Psoas muscle (tissue), 8 donors: ENCODE results near the gene PIP5K1B. TPM values are rescaled to one million over a fixed set of nuclear protein-coding genes. Genes with fewer than 3 reads are reported as not detected.

Experiments
- ATAC-seq, 4 donors: fragments of 200-7000 bp; cut with Tn5 transposase; one replicate each; pipeline ENCODE4 v1.9.1; 2020; ENCODE audit warnings: moderate library complexity in 3 of 4, mild to moderate bottlenecking in 2 of 4
- DNase-seq, 2 donors: peaks; one replicate each; pipeline ENCODE4 v3.0.0-alpha.2; 2020
- H3K27ac ChIP-seq: fragments of 200-600 bp; one replicate; pipeline ENCODE4 v1.8.0; 2022
- H3K27me3 ChIP-seq, 3 donors: fragments of 200-600 bp in 1 of 3; one replicate each; pipeline versions ENCODE4 v1.6.1 to v1.8.0; 2013 to 2022; ENCODE audit warnings: low read length in 2 of 3, mild to moderate bottlenecking in 2 of 3, moderate library complexity in 1 of 3; ENCODE audit not compliant: insufficient read depth in 3 of 3
- H3K36me3 ChIP-seq, 2 donors: fragments of 200-600 bp in 1 of 2; one replicate each; pipeline versions ENCODE4 v1.6.1 to v1.8.0; 2013 to 2022; ENCODE audit warnings: low read depth in 1 of 2, mild to moderate bottlenecking in 1 of 2, moderate library complexity in 1 of 2; ENCODE audit not compliant: insufficient read depth in 1 of 2
- H3K4me1 ChIP-seq: fragments of 200-600 bp; one replicate; pipeline ENCODE4 v1.8.0; 2022
- H3K4me3 ChIP-seq: fragments of 200-600 bp; one replicate; pipeline ENCODE4 v1.8.0; 2022; ENCODE audit warnings: mild to moderate bottlenecking
- H3K9me3 ChIP-seq: fragments of 200-600 bp; one replicate; pipeline ENCODE4 v1.8.0; 2022
- CTCF ChIP-seq: fragments of 200-600 bp; IDR thresholded peaks from one replicate; pipeline ENCODE4 v1.8.0; 2022; ENCODE audit warnings: antibody characterized with exemption
- WGBS, 3 donors: extraction: QIAGEN DNeasy Blood & Tissue Kit; methylation state at CpG; one replicate each; pipeline versions ENCODE4 v1.1.6 to v1.1.7; 2013; 5-methylcytosine and 5-hydroxymethylcytosine counted together
- intact Hi-C, 2 donors: fragments of 100-400 bp; cut with DNase I; formaldehyde crosslinking; loops; one replicate each; pipeline versions ENCODE4 v1.11.0 to v1.14.2; 2022
- polyA plus RNA-seq, 3 donors: library from polyadenylated mRNA; stranded (reverse); fragments of 200-250 nt; gene quantifications; one replicate each; pipeline ENCODE4 v1.2.3, GENCODE V29; 2013
- total RNA-seq, 4 donors: library from RNA; stranded (reverse); fragmentation: NEBNext Ultra II Directional in 2 of 4; extraction: Animal tissue kit (Norgen Biotek cat#: 25700) in 2 of 4; gene quantifications; one replicate each; pipeline versions ENCODE4 v1.2.1 to v1.2.4, GENCODE V29; 2021 to 2023
- donor health status: healthy with polysubstance abuse.
- donor health status: DM: no; HTN: no; CAD: no; lungs with moderate emphysema.
- donor health status: Bipolar disorder and iron deficiency.
- donor health status: healthy.
- donor health status: DM: yes; HTN: yes; CAD: no.
- donor health status: DM: no; HTN: no; CAD: no.
- donor health status: DM: no; HTN: no; CAD: no.
- donor health status: DM: yes; HTN: yes; CAD: no.

The PIP5K1B gene
- total and polyA plus RNA-seq, 7 donors, result 0.48 to 2.5 (median 1.7) TPM

GRCh38 chr9:69009708-69010107, 304.7 kb downstream of the PIP5K1B start:
- Histone ChIP-seq H3K27ac (no peak overlapping the region), H3K27me3 (no peaks in the 10 kb centered on the region), H3K4me1 (no peaks in the 10 kb centered on the region), H3K36me3 (no peaks in the 10 kb centered on the region), H3K9me3 (no peaks in the 10 kb centered on the region), H3K4me3 (no peak overlapping the region)
- no peak for TF ChIP-seq CTCF
- ATAC-seq (no peak), DNase-seq (no peak)
- WGBS, 3 donors, result 61 to 71% (median 63%) methylated on average over 1 of the region's 1 CpG
- intact Hi-C loops, result no loop called here

GRCh38 chr9:69012696-69013381, 307.8 kb downstream of the PIP5K1B start:
- no peak for TF ChIP-seq CTCF
- Histone ChIP-seq H3K27me3 (no peaks in the 10 kb centered on the region), H3K4me3 (no peak overlapping the region), H3K27ac (no peak overlapping the region), H3K9me3 (no peaks in the 10 kb centered on the region), H3K36me3 (no peaks in the 10 kb centered on the region), H3K4me1 (no peaks in the 10 kb centered on the region)
- WGBS, 3 donors, result 82 to 86% (median 86%) methylated on average over 18 of the region's 18 CpGs
- no peak for DNase-seq
- no peak for ATAC-seq
- intact Hi-C loops, result no loop called here

- Histone ChIP-seq H3K4me1 (no peaks in the 10 kb centered on the region), H3K4me3 (no peak overlapping the region), H3K27ac (no peak overlapping the region), H3K9me3 (no peaks in the 10 kb centered on the region), H3K27me3 (no peaks in the 10 kb centered on the region), H3K36me3 (no peaks in the 10 kb centered on the region)
- 96 to 98% (median 97%) methylated on average over 26 of the region's 26 CpGs for WGBS, 3 donors
- DNase-seq, result no peak
- no peak for ATAC-seq
- no peak for TF ChIP-seq CTCF
- intact Hi-C loops, result no loop called here
Measured at GRCh38 chr9:69013382-69013727, 308.3 kb downstream of the PIP5K1B start.

- DNase-seq (no peak), ATAC-seq (no peak)
- H3K27ac ChIP-seq, result no peak within 1 kb of the TSS
- no peaks in the 10 kb centered on the region for H3K4me1 ChIP-seq
- no peaks in the 10 kb centered on the region for H3K9me3 ChIP-seq
- 97 to 98% (median 97%) methylated on average over 25 to 29 of the region's 29 CpGs for WGBS, 3 donors
- intact Hi-C loops, result no loop called here
- TF ChIP-seq CTCF, result no peak
- no peaks in the 10 kb centered on the region for H3K27me3 ChIP-seq
- H3K4me3 ChIP-seq, result no peak within 1 kb of the TSS
- H3K36me3 ChIP-seq, result no peaks in the 10 kb centered on the region
Measured at GRCh38 chr9:69014013-69014412, 309.0 kb downstream of the PIP5K1B start, which contains the start of gene PRKACG. TSS of gene PRKACG (minus strand) at chr9:69014113. CDS start at chr9:69014092, 21 bp downstream.
